Natural killer cell treated with Interleukin-12 subunit alpha and Interleukin-12 subunit beta and Interleukin-15 and Interleukin-18, amount 100 ng/mL, for 72 hours (primary cell): ENCODE data around the gene UBE2L5. TPM values are rescaled to one million over a fixed set of nuclear protein-coding genes. Genes with fewer than 3 reads are reported as not detected.
A peak's percentile ranks its signal among the peaks of the same experiment; 100 is the strongest.

Experiments
- ATAC-seq, 2 donors: fragments of 150-1000 bp; cut with Tn5 transposase in 1 of 2; sonication (Bioruptor Pico), chemical (Tn5 transposase) in 1 of 2; 2 replicates each; pipeline ENCODE4 v1.10.0; 2021
- DNase-seq: peaks from one replicate; pipeline ENCODE4 v3.0.0; 2022; ENCODE audit warnings: low spot score
- H3K27ac Mint-ChIP-seq, 2 donors: 1 replicate in 1 of 2; 2 replicates in 1 of 2; pipeline ENCODE4 v1.8.0; 2022; ENCODE audit warnings: mixed read lengths in 2 of 2, mild to moderate bottlenecking in 1 of 2, moderate library complexity in 1 of 2
- H3K27me3 Mint-ChIP-seq, 2 donors: 1 replicate in 1 of 2; 2 replicates in 1 of 2; pipeline ENCODE4 v1.8.0; 2022; ENCODE audit warnings: mixed read lengths in 2 of 2
- H3K36me3 Mint-ChIP-seq: one replicate; pipeline ENCODE4 v1.8.0; 2022; ENCODE audit warnings: mixed read lengths
- H3K4me1 Mint-ChIP-seq, 2 donors: 1 replicate in 1 of 2; 2 replicates in 1 of 2; pipeline ENCODE4 v1.8.0; 2022; ENCODE audit warnings: low read depth in 2 of 2, mixed read lengths in 2 of 2, mild to moderate bottlenecking in 1 of 2
- H3K4me3 Mint-ChIP-seq: one replicate; pipeline ENCODE4 v1.8.0; 2022; ENCODE audit warnings: mixed read lengths
- H3K9me3 Mint-ChIP-seq: 2 replicates; pipeline ENCODE4 v1.8.0; 2022; ENCODE audit warnings: mixed read lengths
- total RNA-seq, 2 donors: library from RNA; stranded (reverse); gene quantifications; one replicate each; pipeline ENCODE4 v1.2.3, GENCODE V29; 2022

UBE2L5 gene
- total RNA-seq, 2 donors from 2014 or later, result not detected

DNA sequence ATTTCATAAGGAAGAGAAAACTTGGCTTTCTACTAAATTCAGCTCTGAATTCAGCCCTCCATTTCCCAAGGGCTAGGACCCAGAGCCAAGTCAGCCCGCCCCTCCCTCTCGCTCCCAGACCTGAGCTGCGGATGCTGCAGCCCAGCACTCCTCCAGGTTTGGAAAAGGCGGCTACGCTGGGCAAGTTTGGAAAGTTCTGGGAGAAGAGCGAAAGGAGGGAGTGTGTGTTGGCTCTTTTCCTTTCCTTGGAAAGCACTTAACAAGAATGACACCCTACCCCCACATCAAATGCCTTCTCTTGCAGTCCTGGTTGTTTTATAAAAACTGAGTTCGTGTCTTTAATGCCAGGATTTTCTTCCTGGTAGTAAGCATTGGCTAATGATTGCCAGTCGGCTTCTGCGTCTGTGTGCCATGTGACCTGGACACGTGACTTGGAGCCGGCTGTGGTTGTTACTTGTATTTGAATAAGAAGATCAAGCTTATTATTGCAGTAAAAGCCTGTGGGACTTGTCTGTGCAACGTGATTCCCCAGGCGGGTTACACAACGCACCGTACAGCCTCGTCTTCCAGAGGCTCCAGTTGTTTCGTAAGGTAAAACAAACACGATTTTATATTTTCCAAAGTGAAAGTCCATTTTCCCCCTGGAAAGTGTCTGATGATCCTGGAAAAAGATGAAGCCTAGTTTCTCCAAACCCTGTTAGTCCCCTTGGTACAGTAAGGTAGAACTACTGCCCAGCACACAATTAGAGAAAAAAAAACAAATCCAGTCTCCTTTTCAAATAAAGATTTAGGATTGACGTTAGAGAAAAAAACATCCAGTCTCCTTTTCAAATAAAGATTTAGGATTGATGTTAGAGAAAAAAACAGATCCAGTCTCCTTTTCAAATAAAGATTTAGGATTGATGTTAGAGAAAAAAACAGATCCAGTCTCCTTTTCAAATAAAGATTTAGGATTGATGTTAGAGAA is 26.8 kb upstream of the UBE2L5 start:
- H3K4me1 Mint-ChIP-seq, result peaks cover 13% of the 10 kb centered on the region in 2 donors
- peak overlapping the region; percentile 92 for H3K4me3 Mint-ChIP-seq
- H3K9me3 Mint-ChIP-seq, result no peaks in the 10 kb centered on the region
- H3K27ac Mint-ChIP-seq, result peak overlapping the region; percentile 87 to 92
- ATAC-seq (peak; percentile 78 to 81), DNase-seq (peak; percentile 74)
- H3K36me3 Mint-ChIP-seq, result no peaks in the 10 kb centered on the region
- no peaks in the 10 kb centered on the region for H3K27me3 Mint-ChIP-seq

DNA sequence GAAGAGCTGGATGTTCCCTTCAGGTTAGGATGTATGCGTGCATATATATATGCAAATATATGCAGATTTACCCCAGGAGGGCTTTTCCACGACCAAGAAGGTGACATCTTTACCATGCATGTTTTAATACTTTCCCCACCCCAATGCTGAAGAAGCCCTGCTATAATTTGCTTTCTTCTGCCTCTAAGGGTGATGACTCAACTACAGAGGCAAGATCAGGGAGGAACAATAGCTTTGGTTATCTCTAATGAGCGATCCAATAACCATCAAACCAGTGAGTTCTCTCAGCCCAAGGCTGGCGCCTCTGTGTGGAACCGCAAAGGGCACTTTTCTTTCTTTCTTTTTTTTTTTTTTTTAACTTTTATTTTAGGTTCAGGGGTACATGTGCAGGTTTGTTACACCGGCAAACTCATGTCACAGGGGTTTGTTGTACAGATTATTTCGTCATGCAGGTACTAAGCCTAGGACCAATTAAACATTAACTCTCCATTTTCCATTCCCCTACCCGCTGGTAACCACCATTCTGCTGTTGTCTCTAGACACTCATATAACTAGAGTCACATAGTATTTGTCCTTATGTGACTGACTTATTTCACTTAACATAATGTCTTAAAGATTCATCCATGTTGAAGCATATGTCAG is 25.7 kb upstream of the UBE2L5 start:
- H3K27me3 Mint-ChIP-seq, result no peaks in the 10 kb centered on the region
- ATAC-seq (no peak), DNase-seq (no peak)
- H3K9me3 Mint-ChIP-seq, result no peaks in the 10 kb centered on the region
- H3K27ac Mint-ChIP-seq, result peak overlapping the region; percentile 87 to 92
- H3K36me3 Mint-ChIP-seq, result no peaks in the 10 kb centered on the region
- H3K4me3 Mint-ChIP-seq, result peak overlapping the region; percentile 92
- H3K4me1 Mint-ChIP-seq, result peaks cover 13% of the 10 kb centered on the region in 2 donors

DNA sequence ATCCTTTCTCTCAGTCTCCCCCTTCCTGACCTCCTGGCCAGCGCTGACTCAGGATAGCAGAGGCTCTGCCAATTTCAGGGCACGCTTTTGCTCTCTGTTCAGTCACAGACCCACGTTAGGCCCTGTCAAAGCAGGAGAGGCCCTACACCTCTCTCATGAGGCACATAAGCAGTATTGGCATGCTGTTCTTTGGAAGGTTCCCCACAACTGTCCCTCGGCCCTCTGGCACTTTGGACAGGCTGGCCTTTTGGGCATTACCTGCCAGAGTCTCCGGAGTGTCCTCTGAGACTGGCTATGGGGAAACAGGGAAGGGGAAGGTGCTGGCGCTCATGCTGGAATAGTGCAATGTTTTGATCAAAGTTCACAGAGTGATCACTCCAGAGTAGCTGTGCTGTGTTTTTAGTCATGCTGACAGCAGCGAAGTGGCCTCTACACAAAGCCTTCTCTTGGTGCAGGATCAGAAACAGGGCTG is 23.7 kb upstream of the UBE2L5 start:
- peaks cover 13% of the 10 kb centered on the region in 2 donors for H3K4me1 Mint-ChIP-seq
- H3K9me3 Mint-ChIP-seq, result no peaks in the 10 kb centered on the region
- ATAC-seq (no peak), DNase-seq (no peak)
- no peak overlapping the region for H3K27ac Mint-ChIP-seq
- no peaks in the 10 kb centered on the region for H3K36me3 Mint-ChIP-seq
- H3K4me3 Mint-ChIP-seq, result no peak overlapping the region
- H3K27me3 Mint-ChIP-seq, result no peaks in the 10 kb centered on the region

DNA sequence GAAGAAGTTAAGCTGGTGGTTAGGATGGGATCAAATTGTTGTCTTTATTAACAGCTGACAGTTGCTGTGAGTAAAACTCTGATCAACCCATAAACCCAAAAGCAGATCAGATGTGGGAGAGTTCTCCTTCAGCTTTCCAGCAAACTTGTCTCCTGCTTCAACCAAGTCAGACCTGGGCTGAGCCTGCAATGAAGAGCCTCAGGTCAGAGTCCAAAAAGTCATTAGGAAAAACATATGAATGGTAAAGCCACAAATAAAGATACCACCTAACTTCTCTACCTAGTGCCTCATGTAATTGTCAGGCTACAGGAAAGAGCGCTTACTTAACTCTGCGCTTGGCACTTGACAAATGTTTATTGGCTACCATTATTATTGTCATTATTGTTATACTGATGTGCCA is 21.9 kb upstream of the UBE2L5 start:
- H3K36me3 Mint-ChIP-seq, result no peaks in the 10 kb centered on the region
- no peaks in the 10 kb centered on the region for H3K27me3 Mint-ChIP-seq
- H3K4me3 Mint-ChIP-seq, result no peak overlapping the region
- peaks cover 4% of the 10 kb centered on the region in 2 donors for H3K4me1 Mint-ChIP-seq
- DNase-seq (no peak), ATAC-seq (no peak)
- H3K9me3 Mint-ChIP-seq, result no peaks in the 10 kb centered on the region
- H3K27ac Mint-ChIP-seq, result no peak overlapping the region

DNA sequence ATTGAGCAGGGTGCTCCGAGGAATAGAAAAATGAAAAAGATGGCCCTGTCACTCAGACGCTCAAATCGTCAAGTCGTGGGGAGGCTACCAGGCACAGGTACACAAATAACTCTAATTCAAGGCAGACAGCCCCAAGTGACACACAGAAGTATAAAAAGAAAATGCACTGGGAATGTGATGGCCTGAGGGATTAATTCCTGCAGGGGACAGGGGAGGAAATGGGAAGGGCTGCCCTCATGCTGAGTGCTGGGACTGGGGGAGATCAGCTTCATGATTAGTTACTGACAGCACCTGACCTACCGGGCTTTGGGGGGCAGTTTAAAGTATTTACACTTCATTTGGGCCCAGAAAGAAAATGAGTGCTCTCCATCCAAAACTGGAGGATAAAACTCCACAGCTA is 20.9 kb upstream of the UBE2L5 start:
- Mint-ChIP-seq H3K27me3 (no peaks in the 10 kb centered on the region), H3K9me3 (no peaks in the 10 kb centered on the region), H3K4me3 (no peak overlapping the region), H3K27ac (no peak overlapping the region), H3K4me1 (peaks cover under 1 to 3% of the 10 kb centered on the region in 2 donors), H3K36me3 (no peaks in the 10 kb centered on the region)
- no peak for ATAC-seq
- DNase-seq, result no peak

DNA sequence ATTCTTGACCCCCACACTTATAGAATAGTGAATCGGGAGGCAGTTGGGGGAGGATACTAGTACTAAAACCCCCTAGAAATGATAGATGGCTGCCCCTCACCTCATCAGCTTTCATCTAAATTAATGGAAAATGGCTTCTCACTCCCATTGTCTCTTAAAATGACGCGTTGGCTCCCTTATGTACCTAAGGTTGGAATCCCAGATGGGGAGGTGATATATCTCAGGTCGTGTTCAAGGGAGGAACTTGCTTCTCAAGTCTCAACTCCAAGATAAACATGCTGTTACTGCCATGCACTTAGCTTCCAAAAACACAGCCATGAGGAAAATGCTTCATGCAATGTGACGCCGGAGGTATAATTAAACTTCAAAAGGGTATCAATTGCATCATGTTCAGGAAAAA is 18.8 kb upstream of the UBE2L5 start:
- no peak overlapping the region for H3K4me3 Mint-ChIP-seq
- H3K36me3 Mint-ChIP-seq, result no peaks in the 10 kb centered on the region
- no peak overlapping the region for H3K27ac Mint-ChIP-seq
- no peak for ATAC-seq
- DNase-seq, result no peak
- H3K9me3 Mint-ChIP-seq, result no peaks in the 10 kb centered on the region
- no peaks in the 10 kb centered on the region for H3K27me3 Mint-ChIP-seq
- peaks cover 15 to 19% of the 10 kb centered on the region in 2 donors for H3K4me1 Mint-ChIP-seq

DNA sequence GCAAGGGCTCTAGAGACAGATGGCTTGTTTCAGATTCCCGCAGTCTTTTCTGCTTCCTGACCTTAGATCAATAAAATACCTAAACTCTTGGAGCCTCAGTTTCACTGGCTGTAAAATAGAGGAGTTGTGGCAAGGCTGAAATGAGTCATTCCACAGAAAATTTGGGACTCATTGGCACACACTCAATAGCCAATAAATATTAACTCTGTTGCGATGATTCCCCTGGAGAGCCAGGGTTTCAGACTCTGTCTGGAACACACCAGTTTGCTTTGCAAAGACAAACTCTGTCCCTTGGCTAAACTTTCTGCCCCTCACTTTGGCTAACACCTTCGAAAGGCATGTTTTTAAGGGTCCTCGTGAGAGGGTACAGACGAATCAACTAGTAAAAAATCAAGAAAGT is 18.1 kb upstream of the UBE2L5 start:
- Mint-ChIP-seq H3K36me3 (no peaks in the 10 kb centered on the region), H3K27me3 (no peaks in the 10 kb centered on the region), H3K27ac (no peak overlapping the region), H3K4me1 (peaks cover 15 to 19% of the 10 kb centered on the region in 2 donors), H3K9me3 (no peaks in the 10 kb centered on the region), H3K4me3 (no peak overlapping the region)
- ATAC-seq (no peak), DNase-seq (no peak)

DNA sequence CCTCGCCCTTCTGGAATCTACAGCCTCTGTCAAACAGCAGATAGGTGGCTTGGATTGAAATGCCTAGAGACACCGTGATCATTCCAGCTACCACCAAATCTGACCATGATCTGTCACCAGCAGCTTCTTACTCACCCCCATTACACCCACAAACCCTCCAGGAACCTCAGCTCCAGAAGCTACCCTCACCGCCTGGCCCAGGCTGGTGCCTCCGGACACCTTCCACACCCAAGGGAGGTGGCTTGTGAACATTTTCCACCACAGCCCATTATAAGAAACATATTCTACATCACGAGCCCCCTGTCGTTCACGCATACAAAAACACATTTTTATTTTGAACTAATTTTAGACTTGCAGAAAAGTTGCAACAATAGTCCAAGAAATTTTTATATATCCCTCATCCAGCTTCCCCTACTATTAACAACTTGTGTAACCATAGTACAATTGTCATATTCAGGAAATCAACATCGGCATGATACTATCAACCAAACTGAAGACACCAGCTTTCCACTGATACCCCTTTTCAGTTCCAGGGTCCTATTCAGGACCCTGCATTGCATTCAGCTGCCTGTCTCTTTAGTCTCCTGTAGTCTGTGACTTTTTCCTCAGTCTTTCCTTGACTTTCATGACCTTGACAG is 15.4 kb upstream of the UBE2L5 start:
- Mint-ChIP-seq H3K4me1 (peaks cover 18 to 19% of the 10 kb centered on the region in 2 donors), H3K4me3 (peak overlapping the region; percentile 12), H3K27me3 (no peaks in the 10 kb centered on the region), H3K36me3 (no peaks in the 10 kb centered on the region), H3K9me3 (no peaks in the 10 kb centered on the region), H3K27ac (peak overlapping the region in 1 of 2 donors; percentile 2)
- ATAC-seq, result no peak
- DNase-seq, result no peak

DNA sequence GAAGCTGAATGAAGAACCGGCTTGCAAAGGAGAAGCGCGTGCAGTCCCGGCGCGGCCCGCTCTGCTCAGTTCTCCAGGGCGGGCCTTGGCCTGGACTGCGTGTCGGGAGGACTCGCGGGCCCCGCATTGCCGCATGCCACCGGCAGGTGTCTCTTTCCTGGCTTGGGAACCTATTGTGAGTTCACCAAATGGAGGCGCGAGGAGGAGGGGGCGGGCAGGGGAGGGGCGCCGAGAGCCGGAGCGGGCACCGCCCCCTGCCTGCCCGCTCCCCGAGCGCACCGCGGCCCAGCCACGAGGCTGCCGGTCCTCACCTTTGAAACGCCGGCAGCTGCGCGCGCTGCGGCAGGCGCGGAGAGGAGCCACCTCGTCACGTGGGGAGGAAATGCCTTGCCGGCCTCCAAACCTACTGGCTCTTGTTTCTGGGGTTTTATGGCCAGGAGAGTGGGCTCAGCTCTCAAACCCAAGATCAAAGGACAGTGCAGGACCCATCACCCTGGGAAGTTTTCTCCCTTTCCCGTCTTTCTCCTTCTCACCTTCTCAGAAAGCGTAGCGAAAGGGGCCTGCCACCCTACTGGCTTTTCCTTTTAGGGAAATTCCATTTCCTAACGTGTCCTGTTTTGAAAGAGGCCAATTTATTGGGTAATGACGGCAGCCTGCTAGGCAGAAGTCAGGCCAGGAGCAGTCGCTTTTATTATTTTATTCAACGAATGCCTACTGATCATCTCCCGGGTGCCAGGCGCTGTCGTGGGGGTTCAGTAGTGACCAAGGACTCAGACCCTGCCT is 13.8 kb upstream of the UBE2L5 start:
- H3K36me3 Mint-ChIP-seq, result no peaks in the 10 kb centered on the region
- H3K27me3 Mint-ChIP-seq, result no peaks in the 10 kb centered on the region
- no peak overlapping the region for H3K27ac Mint-ChIP-seq
- ATAC-seq, result peak; percentile 93 to 96
- no peaks in the 10 kb centered on the region for H3K9me3 Mint-ChIP-seq
- peaks cover 18 to 19% of the 10 kb centered on the region in 2 donors for H3K4me1 Mint-ChIP-seq
- peak; percentile 87 for DNase-seq
- H3K4me3 Mint-ChIP-seq, result peak overlapping the region; percentile 78

DNA sequence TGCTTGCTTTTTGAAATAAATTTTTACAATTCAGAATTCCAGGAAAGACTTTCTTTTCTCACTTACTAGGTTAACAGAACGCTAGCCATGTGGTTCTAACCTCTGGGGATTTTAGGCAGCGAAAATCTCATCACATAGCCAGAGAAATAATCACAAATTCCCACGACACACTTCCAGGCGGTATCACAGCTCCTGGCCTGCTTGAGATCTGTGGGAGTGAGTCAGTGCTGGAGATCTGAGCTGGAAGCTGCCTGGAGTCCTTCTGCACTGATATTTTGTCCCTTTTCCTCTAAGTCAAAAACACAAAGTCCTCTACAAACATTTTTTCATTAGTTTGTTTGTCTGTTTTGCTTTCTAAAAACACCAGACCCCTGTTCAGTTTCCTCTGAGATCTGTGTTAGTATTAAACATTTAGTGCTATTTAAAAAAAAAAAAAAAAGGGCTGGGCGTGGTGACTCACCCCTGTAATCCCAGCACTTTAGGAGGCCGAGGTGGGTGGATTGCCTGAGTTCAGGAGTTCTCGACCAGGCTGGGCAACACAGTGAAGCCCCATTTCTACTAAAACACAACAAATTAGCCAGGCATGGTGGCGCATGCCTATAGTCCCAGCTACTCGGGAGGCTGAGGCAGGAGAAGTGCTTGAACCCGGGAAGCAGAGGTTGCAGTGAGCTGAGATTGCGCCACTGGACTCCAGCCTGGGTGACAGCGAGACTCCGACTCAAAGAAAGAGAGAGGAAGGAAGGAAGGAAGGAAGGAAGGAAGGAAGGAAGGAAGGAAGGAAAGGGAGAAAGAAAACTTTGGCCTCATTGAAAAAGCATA is 12.2 kb upstream of the UBE2L5 start:
- H3K4me1 Mint-ChIP-seq, result peaks cover 18 to 19% of the 10 kb centered on the region in 2 donors
- H3K36me3 Mint-ChIP-seq, result no peaks in the 10 kb centered on the region
- no peak for DNase-seq
- no peak for ATAC-seq
- no peaks in the 10 kb centered on the region for H3K9me3 Mint-ChIP-seq
- H3K27ac Mint-ChIP-seq, result no peak overlapping the region
- no peaks in the 10 kb centered on the region for H3K27me3 Mint-ChIP-seq
- H3K4me3 Mint-ChIP-seq, result no peak overlapping the region

DNA sequence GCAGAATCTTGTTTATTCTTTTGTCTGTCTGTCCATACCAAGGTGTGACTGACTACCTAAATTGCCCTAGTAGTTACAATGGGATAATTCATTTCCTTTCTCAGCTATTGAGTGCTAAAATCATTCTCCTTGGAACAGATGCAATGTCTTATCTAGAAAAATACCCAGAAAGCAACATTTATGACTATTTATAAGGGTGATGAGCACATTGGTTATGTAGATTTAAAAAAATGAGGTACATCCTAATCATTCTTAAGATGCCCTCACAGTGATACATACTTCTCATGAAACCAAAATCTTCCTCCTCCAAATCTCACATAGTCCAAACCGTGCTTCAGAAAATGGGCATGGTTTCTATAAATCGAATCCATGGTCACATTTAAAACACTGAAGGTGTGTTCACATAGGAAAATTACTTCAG is 11.6 kb upstream of the UBE2L5 start:
- Mint-ChIP-seq H3K4me3 (no peak overlapping the region), H3K4me1 (peaks cover 18 to 19% of the 10 kb centered on the region in 2 donors), H3K36me3 (no peaks in the 10 kb centered on the region), H3K27ac (no peak overlapping the region), H3K9me3 (no peaks in the 10 kb centered on the region), H3K27me3 (no peaks in the 10 kb centered on the region)
- no peak for ATAC-seq
- no peak for DNase-seq

DNA sequence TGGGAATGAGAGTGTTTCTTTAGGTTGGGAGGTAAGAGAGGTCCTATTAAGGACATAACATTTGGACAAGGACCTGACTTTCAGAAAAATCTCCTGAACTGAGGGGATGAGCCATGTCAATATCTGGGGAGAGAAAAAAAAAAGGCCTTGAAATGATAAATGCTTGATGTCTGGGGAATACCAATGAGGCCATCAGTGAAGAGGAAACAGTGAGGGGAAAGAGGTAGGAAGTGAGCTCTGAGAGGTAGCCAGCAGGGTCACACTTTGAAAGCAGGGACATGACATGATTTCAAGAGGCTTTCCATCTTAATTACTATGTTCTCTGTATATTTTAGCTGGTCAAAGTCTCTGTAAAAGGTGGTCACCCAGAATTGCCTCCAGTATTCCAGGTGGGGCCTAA is 9.9 kb upstream of the UBE2L5 start:
- no peaks in the 10 kb centered on the region for H3K9me3 Mint-ChIP-seq
- no peak overlapping the region for H3K27ac Mint-ChIP-seq
- ATAC-seq (no peak), DNase-seq (no peak)
- peaks cover 6 to 8% of the 10 kb centered on the region in 2 donors for H3K4me1 Mint-ChIP-seq
- no peaks in the 10 kb centered on the region for H3K27me3 Mint-ChIP-seq
- H3K4me3 Mint-ChIP-seq, result no peak overlapping the region
- no peaks in the 10 kb centered on the region for H3K36me3 Mint-ChIP-seq
